ENCODE results near the gene ZNF524.

DNA sequence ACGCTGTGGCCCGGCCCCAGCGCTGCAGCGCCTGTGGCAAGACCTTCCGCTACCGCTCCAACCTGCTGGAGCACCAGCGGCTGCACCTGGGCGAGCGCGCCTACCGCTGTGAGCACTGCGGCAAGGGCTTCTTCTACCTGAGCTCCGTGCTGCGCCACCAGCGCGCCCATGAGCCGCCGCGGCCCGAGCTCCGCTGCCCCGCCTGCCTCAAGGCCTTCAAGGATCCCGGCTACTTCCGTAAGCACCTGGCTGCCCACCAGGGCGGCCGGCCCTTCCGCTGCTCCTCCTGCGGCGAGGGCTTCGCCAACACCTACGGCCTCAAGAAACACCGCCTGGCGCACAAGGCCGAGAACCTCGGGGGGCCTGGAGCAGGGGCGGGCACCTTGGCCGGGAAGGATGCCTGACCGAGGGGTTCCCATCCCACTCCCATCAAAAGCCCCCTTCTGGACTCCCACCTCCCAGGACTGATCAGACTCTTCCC is 16.3 kb downstream of the ZNF524 start:
- no peak for TF ChIP-seq EZH2 (optimal IDR thresholded peaks at IDR 0.05; ENCODE audit: low read depth, low read length)
- TF ChIP-seq, protein P1, sequence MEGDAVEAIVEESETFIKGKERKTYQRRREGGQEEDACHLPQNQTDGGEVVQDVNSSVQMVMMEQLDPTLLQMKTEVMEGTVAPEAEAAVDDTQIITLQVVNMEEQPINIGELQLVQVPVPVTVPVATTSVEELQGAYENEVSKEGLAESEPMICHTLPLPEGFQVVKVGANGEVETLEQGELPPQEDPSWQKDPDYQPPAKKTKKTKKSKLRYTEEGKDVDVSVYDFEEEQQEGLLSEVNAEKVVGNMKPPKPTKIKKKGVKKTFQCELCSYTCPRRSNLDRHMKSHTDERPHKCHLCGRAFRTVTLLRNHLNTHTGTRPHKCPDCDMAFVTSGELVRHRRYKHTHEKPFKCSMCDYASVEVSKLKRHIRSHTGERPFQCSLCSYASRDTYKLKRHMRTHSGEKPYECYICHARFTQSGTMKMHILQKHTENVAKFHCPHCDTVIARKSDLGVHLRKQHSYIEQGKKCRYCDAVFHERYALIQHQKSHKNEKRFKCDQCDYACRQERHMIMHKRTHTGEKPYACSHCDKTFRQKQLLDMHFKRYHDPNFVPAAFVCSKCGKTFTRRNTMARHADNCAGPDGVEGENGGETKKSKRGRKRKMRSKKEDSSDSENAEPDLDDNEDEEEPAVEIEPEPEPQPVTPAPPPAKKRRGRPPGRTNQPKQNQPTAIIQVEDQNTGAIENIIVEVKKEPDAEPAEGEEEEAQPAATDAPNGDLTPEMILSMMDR (IDR thresholded peaks at IDR 0.05; ENCODE audit: low read length) = no peak
